Measurements from ENCODE around the gene FOXL3.

Gene FOXL3

GRCh38 chr7:300048-300447 is 10.1 kb downstream of the FOXL3 start:
- Histone ChIP-seq H3K79me2 (no peaks in the 10 kb centered on the region), H3K9ac (no peak overlapping the region), H3K9me3 (ENCODE audit: control insufficient read depth, low read length) (no peaks in the 10 kb centered on the region), H3K4me3 (ENCODE audit: low read depth, low read length) (no peak overlapping the region), H3K27ac (no peak overlapping the region), H3K36me3 (ENCODE audit: control insufficient read depth, insufficient read depth, low read length) (no peaks in the 10 kb centered on the region), H3K27me3 (ENCODE audit: control insufficient read depth, insufficient read depth, low read length) (peaks cover under 1% of the 10 kb centered on the region), H3K4me1 (no peaks in the 10 kb centered on the region), H3K4me2 (ENCODE audit: low read length) (no peak overlapping the region), H2AFZ (no peak overlapping the region)
- no peak for TF ChIP-seq CTCF (IDR thresholded peaks at IDR 0.05)

GRCh38 chr7:300546-301290 is 10.7 kb downstream of the FOXL3 start:
- no peak overlapping the region for H3K27ac ChIP-seq

GRCh38 chr7:301291-302053 is 11.5 kb downstream of the FOXL3 start:
- TF ChIP-seq CTCF (IDR thresholded peaks at IDR 0.05), result no peak
- H3K27me3 ChIP-seq (ENCODE audit: control insufficient read depth, insufficient read depth, low read length), result no peaks in the 10 kb centered on the region
- H3K36me3 ChIP-seq (ENCODE audit: control insufficient read depth, insufficient read depth, low read length), result no peaks in the 10 kb centered on the region
- no peaks in the 10 kb centered on the region for H3K4me1 ChIP-seq
- no peak overlapping the region for H3K4me2 ChIP-seq (ENCODE audit: low read length)
- no peak overlapping the region for H3K9ac ChIP-seq
- no peak overlapping the region for H3K27ac ChIP-seq
- no peak overlapping the region for H3K4me3 ChIP-seq (ENCODE audit: low read depth, low read length)
- no peaks in the 10 kb centered on the region for H3K9me3 ChIP-seq (ENCODE audit: control insufficient read depth, low read length)
- no peak overlapping the region for H2AFZ ChIP-seq
- no peaks in the 10 kb centered on the region for H3K79me2 ChIP-seq

More at GRCh38 chr7:300546-301290, 10.7 kb downstream of the FOXL3 start:
- Histone ChIP-seq H3K4me3 (ENCODE audit: low read depth, low read length) (no peak overlapping the region), H3K9me3 (ENCODE audit: control insufficient read depth, low read length) (no peaks in the 10 kb centered on the region), H2AFZ (no peak overlapping the region), H3K79me2 (no peaks in the 10 kb centered on the region), H3K36me3 (ENCODE audit: control insufficient read depth, insufficient read depth, low read length) (no peaks in the 10 kb centered on the region), H3K4me1 (no peaks in the 10 kb centered on the region), H3K27me3 (ENCODE audit: control insufficient read depth, insufficient read depth, low read length) (no peaks in the 10 kb centered on the region), H3K9ac (no peak overlapping the region), H3K4me2 (ENCODE audit: low read length) (no peak overlapping the region)
- no peak for TF ChIP-seq CTCF (IDR thresholded peaks at IDR 0.05)

GRCh38 chr7:302054-302992 is 12.4 kb downstream of the FOXL3 start:
- Histone ChIP-seq H3K4me1 (no peaks in the 10 kb centered on the region), H3K4me2 (ENCODE audit: low read length) (no peak overlapping the region), H3K9me3 (ENCODE audit: control insufficient read depth, low read length) (no peaks in the 10 kb centered on the region), H3K9ac (no peak overlapping the region), H3K4me3 (ENCODE audit: low read depth, low read length) (no peak overlapping the region), H2AFZ (no peak overlapping the region), H3K27ac (no peak overlapping the region), H3K79me2 (no peaks in the 10 kb centered on the region), H3K36me3 (ENCODE audit: control insufficient read depth, insufficient read depth, low read length) (no peaks in the 10 kb centered on the region), H3K27me3 (ENCODE audit: control insufficient read depth, insufficient read depth, low read length) (no peaks in the 10 kb centered on the region)
- no peak for TF ChIP-seq CTCF (IDR thresholded peaks at IDR 0.05)
